HEK293 (cell line): Measurements from ENCODE around the gene HIKESHI.

ENCODE experiments used
- CTCF ChIA-PET: fragments of 350-600 bp; formaldehyde crosslinking; extraction: SDS; loops from one replicate; lab custom pipeline; 2021; ENCODE audit warnings: antibody characterized with exemption; lab: Yijun Ruan, JAX
- POLR2A ChIA-PET: fragments of 300-600 bp; formaldehyde crosslinking; extraction: SDS; loops from one replicate; lab custom pipeline; 2020; ENCODE audit warnings: antibody characterized with exemption, inconsistent platforms; lab: Yijun Ruan, JAX
- H3K27ac ChIP-seq: fragments of 200-500 bp; sonication (Bioruptor generic); 2 replicates; pipeline ENCODE4 v1.5.1; 2014; ENCODE audit warnings: low read depth, low read length, control low read depth, inconsistent platforms; ENCODE audit errors: extremely low read depth
- H3K36me3 ChIP-seq, 2 experiments: fragments of 200-500 bp in 1 of 2; sonication (Bioruptor generic) in 1 of 2; 1 replicate in 1 of 2; 2 replicates in 1 of 2; pipeline ENCODE4 v1.5.1; 2014 to 2017; ENCODE audit warnings: inconsistent platforms in 2 of 2, low read length in 2 of 2; ENCODE audit not compliant: control insufficient read depth in 2 of 2, insufficient read depth in 1 of 2
- H3K4me1 ChIP-seq: fragments of 200-500 bp; sonication (Bioruptor generic); 2 replicates; pipeline ENCODE4 v1.5.1; 2014; ENCODE audit warnings: mild to moderate bottlenecking, low read length, inconsistent platforms; ENCODE audit not compliant: control insufficient read depth, insufficient read depth
- H3K4me3 ChIP-seq: 2 replicates; pipeline ENCODE4 v1.5.1; 2011; ENCODE audit warnings: low read depth, mild to moderate bottlenecking, control low read depth, low read length, moderate library complexity
- H3K9me3 ChIP-seq: fragments of 200-500 bp; sonication (Bioruptor generic); 2 replicates; pipeline ENCODE4 v1.5.1; 2014; ENCODE audit warnings: low read depth, low read length, inconsistent platforms; ENCODE audit not compliant: control insufficient read depth, insufficient read depth
- SP2 ChIP-seq: fragments of 450-650 bp; formaldehyde crosslinking; IDR thresholded peaks from 2 replicates; pipeline ENCODE4 v1.5.1; 2016; ENCODE audit warnings: missing biosample characterization, missing genetic modification characterization
- ZBTB17 ChIP-seq: fragments of 450-650 bp; formaldehyde crosslinking; IDR thresholded peaks from 2 replicates; pipeline ENCODE4 v1.5.1; 2016; ENCODE audit warnings: missing biosample characterization, missing genetic modification characterization
- ZBTB7A ChIP-seq: fragments of 450-650 bp; formaldehyde crosslinking; IDR thresholded peaks from 2 replicates; pipeline ENCODE4 v1.5.1; 2016; ENCODE audit warnings: low read depth, missing biosample characterization, missing genetic modification characterization
- ZFHX2 ChIP-seq: fragments of 450-650 bp; formaldehyde crosslinking; conservative IDR thresholded peaks from 2 replicates; pipeline ENCODE4 v1.5.1; 2016; ENCODE audit warnings: missing biosample characterization, missing genetic modification characterization
- ZFP3 ChIP-seq: fragments of 450-650 bp; formaldehyde crosslinking; IDR thresholded peaks from 2 replicates; pipeline ENCODE4 v1.5.1; 2016; ENCODE audit warnings: low read depth, missing biosample characterization, missing genetic modification characterization
- ZNF2 ChIP-seq: fragments of 450-650 bp; formaldehyde crosslinking; IDR thresholded peaks from 2 replicates; pipeline ENCODE4 v1.5.1; 2016; ENCODE audit warnings: missing biosample characterization, missing genetic modification characterization
- ZNF266 ChIP-seq: fragments of 450-650 bp; formaldehyde crosslinking; IDR thresholded peaks from 2 replicates; pipeline ENCODE4 v1.5.1; 2016; ENCODE audit warnings: missing biosample characterization, missing genetic modification characterization, low read depth
- ZNF335 ChIP-seq: fragments of 450-650 bp; formaldehyde crosslinking; conservative IDR thresholded peaks from 2 replicates; pipeline ENCODE4 v1.5.1; 2016; ENCODE audit warnings: missing biosample characterization, missing genetic modification characterization
- ZNF341 ChIP-seq: fragments of 450-650 bp; formaldehyde crosslinking; IDR thresholded peaks from 2 replicates; pipeline ENCODE4; 2016; ENCODE audit warnings: low read depth, missing biosample characterization, missing genetic modification characterization
- ZNF37A ChIP-seq: fragments of 450-650 bp; IDR thresholded peaks from 2 replicates; pipeline ENCODE4 v1.5.1; 2018; ENCODE audit warnings: missing biosample characterization, missing genetic modification characterization
- ZNF391 ChIP-seq: fragments of 450-650 bp; formaldehyde crosslinking; IDR thresholded peaks from 2 replicates; pipeline ENCODE4 v1.5.1; 2016; ENCODE audit warnings: low read depth, missing biosample characterization, missing genetic modification characterization, borderline replicate concordance
- ZNF426 ChIP-seq: fragments of 450-650 bp; formaldehyde crosslinking; IDR thresholded peaks from 2 replicates; pipeline ENCODE4 v1.5.1; 2017; ENCODE audit warnings: missing biosample characterization, missing genetic modification characterization, mild to moderate bottlenecking, inconsistent platforms, moderate library complexity
- ZNF473 ChIP-seq: fragments of 450-650 bp; formaldehyde crosslinking; IDR thresholded peaks from 2 replicates; pipeline ENCODE4 v1.5.1; 2017; ENCODE audit warnings: missing biosample characterization, missing genetic modification characterization
- ZNF777 ChIP-seq: fragments of 450-650 bp; formaldehyde crosslinking; IDR thresholded peaks from 2 replicates; pipeline ENCODE4 v1.5.1; 2017; ENCODE audit warnings: missing biosample characterization, missing genetic modification characterization, borderline replicate concordance
- ZNF830 ChIP-seq: fragments of 450-650 bp; IDR thresholded peaks from 2 replicates; pipeline ENCODE4 v1.5.0; 2018; ENCODE audit warnings: missing biosample characterization, missing genetic modification characterization, low read depth, mild to moderate bottlenecking, moderate library complexity
- ZXDB ChIP-seq: fragments of 450-650 bp; formaldehyde crosslinking; IDR thresholded peaks from 2 replicates; pipeline ENCODE4 v1.5.1; 2016; ENCODE audit warnings: missing biosample characterization, missing genetic modification characterization
- TF ChIP-seq, protein P1 (sequence below): IDR thresholded peaks from 2 replicates; pipeline ENCODE4 v1.6.1; 2011; ENCODE audit warnings: mild to moderate bottlenecking, low read depth, low read length, borderline replicate concordance
- TF ChIP-seq, protein P2 (sequence below): fragments of 450-650 bp; formaldehyde crosslinking; IDR thresholded peaks from 2 replicates; pipeline ENCODE4 v1.5.1; 2016; ENCODE audit warnings: missing biosample characterization, missing genetic modification characterization, borderline replicate concordance
- TF ChIP-seq, protein P3 (sequence below): fragments of 450-650 bp; formaldehyde crosslinking; IDR thresholded peaks from 2 replicates; pipeline ENCODE4 v1.5.1; 2016; ENCODE audit warnings: missing biosample characterization, missing genetic modification characterization
- TF ChIP-seq, protein P4 (sequence below): fragments of 450-650 bp; formaldehyde crosslinking; IDR thresholded peaks from 2 replicates; pipeline ENCODE4 v1.5.1; 2016; ENCODE audit warnings: missing biosample characterization, missing genetic modification characterization
- TF ChIP-seq, protein P5 (sequence below): fragments of 450-650 bp; formaldehyde crosslinking; IDR thresholded peaks from 2 replicates; pipeline ENCODE4 v1.5.1; 2016; ENCODE audit warnings: missing biosample characterization, missing genetic modification characterization

The HIKESHI gene

DNA sequence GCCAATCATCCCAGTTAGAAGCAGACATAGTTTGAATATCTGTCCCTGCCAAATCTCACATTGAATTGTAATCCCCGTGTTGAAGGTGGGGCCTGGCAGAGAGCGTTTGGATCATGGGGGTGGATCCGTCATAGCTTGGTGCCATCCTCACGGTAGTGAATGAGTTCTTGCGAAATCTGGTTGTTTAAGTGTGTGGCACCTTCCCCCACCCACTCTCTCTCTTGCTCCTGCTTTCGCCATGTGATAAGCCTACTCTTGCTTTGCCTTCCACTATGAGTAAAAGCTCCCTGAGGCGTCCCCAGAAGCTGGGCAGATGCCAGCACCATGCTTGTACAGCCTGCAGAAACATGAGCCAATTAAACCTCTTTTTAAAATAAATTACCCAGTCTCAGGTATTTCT, 67.6 kb downstream of the HIKESHI start:
- Histone ChIP-seq H3K9me3 (no peaks in the 10 kb centered on the region), H3K36me3 (no peaks in the 10 kb centered on the region), H3K4me1 (no peaks in the 10 kb centered on the region), H3K27ac (no peak overlapping the region), H3K4me3 (no peak overlapping the region)
- TF ChIP-seq ZNF473 (no peak), SP2 (no peak), ZNF426 (tag by site-specific recombination) (no peak), ZNF777 (tag by site-specific recombination) (no peak), ZFHX2 (tag by site-specific recombination) (no peak), ZNF37A (tag by site-specific recombination) (no peak), ZBTB7A (tag by site-specific recombination) (no peak), ZNF2 (tag by site-specific recombination) (no peak)
- TF ChIP-seq, protein P1, sequence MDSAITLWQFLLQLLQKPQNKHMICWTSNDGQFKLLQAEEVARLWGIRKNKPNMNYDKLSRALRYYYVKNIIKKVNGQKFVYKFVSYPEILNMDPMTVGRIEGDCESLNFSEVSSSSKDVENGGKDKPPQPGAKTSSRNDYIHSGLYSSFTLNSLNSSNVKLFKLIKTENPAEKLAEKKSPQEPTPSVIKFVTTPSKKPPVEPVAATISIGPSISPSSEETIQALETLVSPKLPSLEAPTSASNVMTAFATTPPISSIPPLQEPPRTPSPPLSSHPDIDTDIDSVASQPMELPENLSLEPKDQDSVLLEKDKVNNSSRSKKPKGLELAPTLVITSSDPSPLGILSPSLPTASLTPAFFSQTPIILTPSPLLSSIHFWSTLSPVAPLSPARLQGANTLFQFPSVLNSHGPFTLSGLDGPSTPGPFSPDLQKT = no peak
- TF ChIP-seq, protein P2, sequence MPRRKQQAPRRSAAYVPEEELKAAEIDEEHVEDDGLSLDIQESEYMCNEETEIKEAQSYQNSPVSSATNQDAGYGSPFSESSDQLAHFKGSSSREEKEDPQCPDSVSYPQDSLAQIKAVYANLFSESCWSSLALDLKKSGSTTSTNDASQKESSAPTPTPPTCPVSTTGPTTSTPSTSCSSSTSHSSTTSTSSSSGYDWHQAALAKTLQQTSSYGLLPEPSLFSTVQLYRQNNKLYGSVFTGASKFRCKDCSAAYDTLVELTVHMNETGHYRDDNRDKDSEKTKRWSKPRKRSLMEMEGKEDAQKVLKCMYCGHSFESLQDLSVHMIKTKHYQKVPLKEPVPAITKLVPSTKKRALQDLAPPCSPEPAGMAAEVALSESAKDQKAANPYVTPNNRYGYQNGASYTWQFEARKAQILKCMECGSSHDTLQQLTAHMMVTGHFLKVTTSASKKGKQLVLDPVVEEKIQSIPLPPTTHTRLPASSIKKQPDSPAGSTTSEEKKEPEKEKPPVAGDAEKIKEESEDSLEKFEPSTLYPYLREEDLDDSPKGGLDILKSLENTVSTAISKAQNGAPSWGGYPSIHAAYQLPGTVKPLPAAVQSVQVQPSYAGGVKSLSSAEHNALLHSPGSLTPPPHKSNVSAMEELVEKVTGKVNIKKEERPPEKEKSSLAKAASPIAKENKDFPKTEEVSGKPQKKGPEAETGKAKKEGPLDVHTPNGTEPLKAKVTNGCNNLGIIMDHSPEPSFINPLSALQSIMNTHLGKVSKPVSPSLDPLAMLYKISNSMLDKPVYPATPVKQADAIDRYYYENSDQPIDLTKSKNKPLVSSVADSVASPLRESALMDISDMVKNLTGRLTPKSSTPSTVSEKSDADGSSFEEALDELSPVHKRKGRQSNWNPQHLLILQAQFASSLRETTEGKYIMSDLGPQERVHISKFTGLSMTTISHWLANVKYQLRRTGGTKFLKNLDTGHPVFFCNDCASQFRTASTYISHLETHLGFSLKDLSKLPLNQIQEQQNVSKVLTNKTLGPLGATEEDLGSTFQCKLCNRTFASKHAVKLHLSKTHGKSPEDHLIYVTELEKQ (tag by site-specific recombination) = no peak
- CTCF ChIA-PET = interaction anchor here (1.5 to 2.2 kb wide), 2 partner anchors 9 to 50 kb away, joined by 4 to 10 read pairs; no protein-coding TSS in a partner anchor
- POLR2A ChIA-PET = interaction anchor here (1.2 kb wide), 1 partner anchor 14 kb away, joined by 3 read pairs; no protein-coding TSS in a partner anchor

DNA sequence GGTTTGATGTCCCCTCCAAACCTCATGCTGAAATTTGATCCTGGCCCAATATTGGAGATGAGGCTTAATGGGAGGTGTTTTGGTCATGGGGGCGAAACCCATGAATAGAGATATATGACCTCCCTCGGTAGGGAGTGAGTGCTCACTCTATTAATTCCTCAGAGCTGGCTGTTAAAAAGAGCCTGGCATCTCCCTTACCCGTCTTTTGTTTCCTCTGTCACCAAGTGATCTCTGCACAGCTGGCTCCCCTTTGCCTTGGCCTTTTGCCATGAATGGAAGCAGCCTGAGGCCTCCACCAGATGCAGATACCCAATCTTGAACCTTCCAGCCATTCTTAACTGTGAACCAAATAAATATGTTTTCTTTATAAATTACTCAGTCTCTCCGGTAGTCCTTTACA, 68.1 kb downstream of the HIKESHI start:
- ChIA-PET POLR2A (no interaction called here), CTCF (interaction anchor here (2.2 kb wide), 1 partner anchor 9 kb away, joined by 10 read pairs; no protein-coding TSS in a partner anchor)

More for the DNA sequence above, 68.1 kb downstream of the HIKESHI start:
- Histone ChIP-seq H3K27ac (no peak overlapping the region), H3K9me3 (no peaks in the 10 kb centered on the region), H3K4me3 (no peak overlapping the region), H3K4me1 (no peaks in the 10 kb centered on the region)
- TF ChIP-seq ZBTB17 (tag by site-specific recombination) (no peak), ZNF335 (tag by site-specific recombination) (no peak), ZXDB (no peak), ZFP3 (no peak), ZNF341 (tag by site-specific recombination) (no peak), ZNF830 (tag by site-specific recombination) (no peak), ZNF266 (tag by site-specific recombination) (no peak), ZNF391 (tag by site-specific recombination) (no peak)
- TF ChIP-seq, protein P3, sequence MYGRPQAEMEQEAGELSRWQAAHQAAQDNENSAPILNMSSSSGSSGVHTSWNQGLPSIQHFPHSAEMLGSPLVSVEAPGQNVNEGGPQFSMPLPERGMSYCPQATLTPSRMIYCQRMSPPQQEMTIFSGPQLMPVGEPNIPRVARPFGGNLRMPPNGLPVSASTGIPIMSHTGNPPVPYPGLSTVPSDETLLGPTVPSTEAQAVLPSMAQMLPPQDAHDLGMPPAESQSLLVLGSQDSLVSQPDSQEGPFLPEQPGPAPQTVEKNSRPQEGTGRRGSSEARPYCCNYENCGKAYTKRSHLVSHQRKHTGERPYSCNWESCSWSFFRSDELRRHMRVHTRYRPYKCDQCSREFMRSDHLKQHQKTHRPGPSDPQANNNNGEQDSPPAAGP (tag by site-specific recombination) = no peak
- TF ChIP-seq, protein P4, sequence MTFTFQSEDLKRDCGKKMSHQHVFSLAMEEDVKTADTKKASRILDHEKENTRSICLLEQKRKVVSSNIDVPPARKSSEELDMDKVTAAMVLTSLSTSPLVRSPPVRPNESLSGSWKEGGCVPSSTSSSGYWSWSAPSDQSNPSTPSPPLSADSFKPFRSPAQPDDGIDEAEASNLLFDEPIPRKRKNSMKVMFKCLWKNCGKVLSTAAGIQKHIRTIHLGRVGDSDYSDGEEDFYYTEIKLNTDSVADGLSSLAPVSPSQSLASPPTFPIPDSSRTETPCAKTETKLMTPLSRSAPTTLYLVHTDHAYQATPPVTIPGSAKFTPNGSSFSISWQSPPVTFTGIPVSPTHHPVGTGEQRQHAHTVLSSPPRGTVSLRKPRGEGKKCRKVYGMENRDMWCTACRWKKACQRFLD (tag by site-specific recombination) = no peak
- TF ChIP-seq, protein P5, sequence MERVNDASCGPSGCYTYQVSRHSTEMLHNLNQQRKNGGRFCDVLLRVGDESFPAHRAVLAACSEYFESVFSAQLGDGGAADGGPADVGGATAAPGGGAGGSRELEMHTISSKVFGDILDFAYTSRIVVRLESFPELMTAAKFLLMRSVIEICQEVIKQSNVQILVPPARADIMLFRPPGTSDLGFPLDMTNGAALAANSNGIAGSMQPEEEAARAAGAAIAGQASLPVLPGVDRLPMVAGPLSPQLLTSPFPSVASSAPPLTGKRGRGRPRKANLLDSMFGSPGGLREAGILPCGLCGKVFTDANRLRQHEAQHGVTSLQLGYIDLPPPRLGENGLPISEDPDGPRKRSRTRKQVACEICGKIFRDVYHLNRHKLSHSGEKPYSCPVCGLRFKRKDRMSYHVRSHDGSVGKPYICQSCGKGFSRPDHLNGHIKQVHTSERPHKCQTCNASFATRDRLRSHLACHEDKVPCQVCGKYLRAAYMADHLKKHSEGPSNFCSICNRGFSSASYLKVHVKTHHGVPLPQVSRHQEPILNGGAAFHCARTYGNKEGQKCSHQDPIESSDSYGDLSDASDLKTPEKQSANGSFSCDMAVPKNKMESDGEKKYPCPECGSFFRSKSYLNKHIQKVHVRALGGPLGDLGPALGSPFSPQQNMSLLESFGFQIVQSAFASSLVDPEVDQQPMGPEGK (tag by site-specific recombination) = no peak
- TF ChIP-seq, all 188 proteins: peak for 0
- no peaks in the 10 kb centered on the region for H3K36me3 ChIP-seq
